Left colon (tissue), 2 donors: ENCODE results near the gene MFSD2B. TPM values are rescaled to one million over a fixed set of nuclear protein-coding genes. Genes with fewer than 3 reads are reported as not detected.

Experiments used
- total RNA-seq, 2 donors: library from RNA; stranded (reverse); fragmentation: NEBNext Ultra II Directional; extraction: Animal tissue kit (Norgen Biotek cat#: 25700); gene quantifications; one replicate each; pipeline ENCODE4 v1.2.1, GENCODE V29; 2021
- donor health status: DM: no; HTN: no; CAD: no.
- donor health status: DM: yes; HTN: yes; CAD: no.

The MFSD2B gene
- total RNA-seq, 2 donors from 2014 or later: 0.09 TPM; not detected in 1

Other genes with a start within 250 kb of the MFSD2B start
- 10 to 100 TPM; 23.3 to 33.0 TPM for gene ATAD2B, start 83.0 kb upstream of the MFSD2B start, total RNA-seq
- gene UBXN2A, start 69.6 kb upstream of the MFSD2B start, total RNA-seq: 10 to 100 TPM; 15.6 to 15.8 TPM
- 1 to 10 TPM; 3.2 to 4.2 TPM for gene WDCP, start 37.3 kb downstream of the MFSD2B start, total RNA-seq
- 10 to 100 TPM; 16.5 to 22.3 TPM for gene FKBP1B, start 39.7 kb downstream of the MFSD2B start, total RNA-seq
- gene SF3B6, start 66.2 kb downstream of the MFSD2B start, total RNA-seq: 10 to 100 TPM; 85.0 to 85.3 TPM
- 100 to 1,000 TPM in 1 of 2 donors, 10 to 100 TPM in 1; 91.7 to 109 TPM for gene TP53I3, start 74.7 kb downstream of the MFSD2B start, total RNA-seq
- gene PFN4, start 113.2 kb downstream of the MFSD2B start, total RNA-seq: not detected
- gene FAM228B, start 113.4 kb downstream of the MFSD2B start, total RNA-seq: 10 to 100 TPM in 1 of 2 donors, 1 to 10 TPM in 1; 7.4 to 10.1 TPM
- gene FAM228A, start 165.0 kb downstream of the MFSD2B start, total RNA-seq: not detected